ES-I3 (cell line): ENCODE measurements around the gene TAF7.
A peak's percentile ranks its signal among the peaks of the same experiment; 100 is the strongest.

ENCODE experiments used
- H3K36me3 ChIP-seq: 2 replicates; pipeline ENCODE4 v1.6.1; 2013; ENCODE audit warnings: mild to moderate bottlenecking, low read length, control low read depth, moderate library complexity; ENCODE audit not compliant: insufficient read depth
- H3K4me1 ChIP-seq: 2 replicates; pipeline ENCODE4 v1.6.1; 2013; ENCODE audit warnings: mild to moderate bottlenecking, control low read depth, low read length; ENCODE audit not compliant: insufficient read depth
- H3K9ac ChIP-seq: 2 replicates; pipeline ENCODE4 v1.6.1; 2013; ENCODE audit warnings: low read depth, mild to moderate bottlenecking, low read length, moderate library complexity
- H3K9me3 ChIP-seq: 2 replicates; pipeline ENCODE4 v1.6.1; 2013; ENCODE audit warnings: mild to moderate bottlenecking, low read length, moderate library complexity; ENCODE audit not compliant: control insufficient read depth, insufficient read depth

The TAF7 gene

GRCh38 chr5:141320225-141321169 lies at the start of gene TAF7:
Gene TAF7 (minus strand): TSS chr5:141320784. CDS start chr5:141320044, 740 bp downstream.
- Histone ChIP-seq H3K36me3 (peaks cover 17% of the 10 kb centered on the region), H3K9ac (peak within 1 kb of the TSS; percentile 99), H3K9me3 (peaks cover 20% of the 10 kb centered on the region), H3K4me1 (no peaks in the 10 kb centered on the region; the same call in 1 of the 2 replicates)

- no peak overlapping the region for H3K9ac ChIP-seq
- no peaks in the 10 kb centered on the region; the same call in 1 of the 2 replicates for H3K9me3 ChIP-seq
- peaks cover 3% of the 10 kb centered on the region; the same call in 1 of the 2 replicates for H3K4me1 ChIP-seq
- no peaks in the 10 kb centered on the region for H3K36me3 ChIP-seq
These were observed 45.7 kb upstream of the TAF7 start for GRCh38 chr5:141366016-141366896.

- Histone ChIP-seq H3K9ac (no peak within 1 kb of the TSS), H3K4me1 (peaks cover 3% of the 10 kb centered on the region; the same call in 1 of the 2 replicates), H3K36me3 (no peaks in the 10 kb centered on the region), H3K9me3 (peaks cover 8% of the 10 kb centered on the region; the same call in 1 of the 2 replicates)
These were observed 43.5 kb upstream of the TAF7 start, which contains the start of gene PCDHGA5 for GRCh38 chr5:141363952-141364660. Gene PCDHGA5 (plus strand): TSS chr5:141364162. CDS start chr5:141364331, 169 bp downstream.

GRCh38 chr5:141362719-141363118 lies 42.1 kb upstream of the TAF7 start:
- H3K36me3 ChIP-seq, result no peaks in the 10 kb centered on the region
- peaks cover 8% of the 10 kb centered on the region; the same call in 1 of the 2 replicates for H3K9me3 ChIP-seq
- no peak overlapping the region for H3K9ac ChIP-seq
- peaks cover 3% of the 10 kb centered on the region; the same call in 1 of the 2 replicates for H3K4me1 ChIP-seq

- Histone ChIP-seq H3K4me1 (peaks cover 3% of the 10 kb centered on the region; the same call in 1 of the 2 replicates), H3K9ac (no peak overlapping the region), H3K9me3 (peaks cover 8% of the 10 kb centered on the region; the same call in 1 of the 2 replicates), H3K36me3 (no peaks in the 10 kb centered on the region)
These were observed 40.1 kb upstream of the TAF7 start for GRCh38 chr5:141360685-141361084.

- no peaks in the 10 kb centered on the region for H3K36me3 ChIP-seq
- peaks cover 8% of the 10 kb centered on the region; the same call in 1 of the 2 replicates for H3K9me3 ChIP-seq
- peaks cover 3% of the 10 kb centered on the region; the same call in 1 of the 2 replicates for H3K4me1 ChIP-seq
- no peak within 1 kb of the TSS; the same call in 1 of the 2 replicates for H3K9ac ChIP-seq
These were observed 39.3 kb upstream of the TAF7 start, which contains the start of gene PCDHGB2 for GRCh38 chr5:141359790-141360426. Gene PCDHGB2 (plus strand): TSS chr5:141359994. CDS start chr5:141360136, 142 bp downstream.

- H3K36me3 ChIP-seq, result no peaks in the 10 kb centered on the region; the same call in 1 of the 2 replicates
- peaks cover 8% of the 10 kb centered on the region; the same call in 1 of the 2 replicates for H3K9me3 ChIP-seq
- no peaks in the 10 kb centered on the region for H3K4me1 ChIP-seq
- H3K9ac ChIP-seq, result no peak overlapping the region
These were observed 36.4 kb upstream of the TAF7 start for GRCh38 chr5:141356950-141357349.

- Histone ChIP-seq H3K36me3 (no peaks in the 10 kb centered on the region; the same call in 1 of the 2 replicates), H3K4me1 (no peaks in the 10 kb centered on the region), H3K9ac (no peak overlapping the region), H3K9me3 (peaks cover 8% of the 10 kb centered on the region; the same call in 1 of the 2 replicates)
These were observed 35.5 kb upstream of the TAF7 start for GRCh38 chr5:141356133-141356532.

GRCh38 chr5:141355641-141356040 lies 35.1 kb upstream of the TAF7 start:
- no peaks in the 10 kb centered on the region; the same call in 1 of the 2 replicates for H3K36me3 ChIP-seq
- H3K4me1 ChIP-seq, result no peaks in the 10 kb centered on the region
- no peak overlapping the region for H3K9ac ChIP-seq
- H3K9me3 ChIP-seq, result peaks cover 6% of the 10 kb centered on the region; the same call in 1 of the 2 replicates

- no peak within 1 kb of the TSS for H3K9ac ChIP-seq
- no peaks in the 10 kb centered on the region for H3K4me1 ChIP-seq
- 0 out of 2 replicates have a peak, but pooled peaks cover under 1% of the 10 kb centered on the region for H3K9me3 ChIP-seq
- no peaks in the 10 kb centered on the region; the same call in 1 of the 2 replicates for H3K36me3 ChIP-seq
These were observed 34.4 kb upstream of the TAF7 start, which contains the start of gene PCDHGA4 for GRCh38 chr5:141354900-141355469. Gene PCDHGA4 (plus strand): TSS chr5:141355021. CDS start chr5:141355108, 87 bp downstream.

- H3K4me1 ChIP-seq, result no peaks in the 10 kb centered on the region
- H3K9ac ChIP-seq, result no peak overlapping the region
- no peaks in the 10 kb centered on the region for H3K9me3 ChIP-seq
- no peaks in the 10 kb centered on the region; the same call in 1 of the 2 replicates for H3K36me3 ChIP-seq
These were observed 31.0 kb upstream of the TAF7 start for GRCh38 chr5:141351591-141351990.

- Histone ChIP-seq H3K36me3 (no peaks in the 10 kb centered on the region; the same call in 1 of the 2 replicates), H3K4me1 (no peaks in the 10 kb centered on the region), H3K9ac (peak within 1 kb of the TSS; percentile 32; the same call in 1 of the 2 replicates), H3K9me3 (peaks cover 2% of the 10 kb centered on the region; the same call in 1 of the 2 replicates)
These were observed 29.5 kb upstream of the TAF7 start, which contains the start of gene PCDHGB1 for GRCh38 chr5:141349917-141350619. Gene PCDHGB1 (plus strand): TSS chr5:141350099. CDS start chr5:141350261, 162 bp downstream.
